NCI-H187 (cell line): ENCODE data around the gene SLC25A45.

Experiments used
- DNase-seq, 2 experiments: peaks; one replicate each; lab custom pipeline; 2025; lab: John Stamatoyannopoulos, UW

SLC25A45 gene

DNA sequence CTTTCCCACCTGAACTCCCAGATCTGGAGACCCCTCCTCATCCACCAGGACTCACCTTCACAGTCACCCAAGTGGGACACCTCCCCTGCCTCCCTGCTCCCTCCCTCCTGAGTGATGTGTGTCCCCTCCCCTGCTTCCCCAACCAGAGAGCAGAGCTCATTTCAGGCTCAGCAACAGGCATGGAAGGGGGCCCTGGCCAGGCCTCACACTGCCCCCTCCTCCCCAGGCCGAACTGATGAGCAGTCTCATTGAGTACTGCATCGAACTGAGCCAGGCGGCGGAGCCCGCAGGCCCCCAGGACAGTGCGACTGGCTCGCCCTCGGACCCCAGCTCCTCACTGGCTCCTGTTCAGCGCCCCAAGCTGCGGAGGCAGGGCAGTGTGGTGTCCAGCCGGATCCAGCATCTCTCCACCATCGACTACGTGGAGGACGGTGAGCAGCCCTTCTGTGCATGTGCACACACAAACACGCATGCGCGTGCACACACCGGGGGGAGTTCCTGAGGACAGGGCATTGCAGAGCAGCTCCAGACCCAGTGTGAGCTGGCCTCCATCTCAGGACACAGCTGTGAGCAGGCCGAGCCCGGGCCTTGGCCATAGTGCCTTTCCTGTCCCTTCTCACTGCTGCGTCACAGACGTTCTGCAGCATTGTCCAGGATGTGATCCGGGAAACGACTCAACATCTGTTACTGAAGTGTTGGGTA is 22.3 kb upstream of the SLC25A45 start:
- no peak for DNase-seq

DNA sequence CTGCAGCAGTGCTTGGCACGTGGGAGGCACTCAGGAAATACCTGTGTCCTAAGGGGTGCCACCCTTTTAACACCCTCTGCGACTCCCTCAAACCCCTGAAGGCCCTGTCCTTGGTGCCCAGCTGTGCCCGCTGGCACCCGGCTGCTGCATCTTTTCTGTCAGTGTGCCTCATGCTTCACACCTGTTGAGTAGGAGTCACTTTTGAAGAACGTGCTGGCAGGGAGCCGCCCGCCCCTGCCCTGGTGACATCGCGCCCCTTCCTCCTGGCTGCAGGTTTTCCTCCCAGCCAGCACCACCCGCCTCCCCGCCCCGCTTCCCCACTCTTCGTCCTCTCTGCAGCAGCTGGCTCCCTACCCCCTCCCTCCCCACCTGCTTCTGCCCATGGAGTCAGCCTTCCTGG is 21.8 kb upstream of the SLC25A45 start:
- DNase-seq, result no peak

DNA sequence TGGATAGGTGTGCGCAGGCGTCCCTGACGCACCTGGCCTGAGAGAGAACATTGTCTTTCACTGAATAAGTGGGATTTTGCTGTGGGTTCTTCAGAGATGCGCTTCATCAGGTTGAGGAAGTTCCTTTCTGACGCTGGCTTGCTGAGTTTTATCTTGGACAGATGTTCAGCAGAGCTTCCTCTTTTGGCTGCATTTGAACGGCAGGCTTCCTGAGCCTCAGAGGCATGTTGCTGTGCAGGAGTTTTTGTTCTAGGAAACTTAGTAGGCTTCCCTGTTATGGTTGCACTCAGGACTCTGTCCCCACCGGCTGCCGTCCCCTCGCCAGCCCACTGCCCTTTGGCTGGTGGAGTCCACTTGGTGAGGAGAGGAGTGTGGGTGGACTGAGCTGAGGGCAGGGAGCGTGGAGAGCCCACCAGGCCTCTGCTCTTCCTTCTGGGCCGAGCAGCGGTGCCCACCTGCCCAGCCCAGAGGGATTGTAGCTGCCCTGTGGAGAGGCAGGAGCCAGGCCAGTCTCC is 21.2 kb upstream of the SLC25A45 start:
- DNase-seq, result no peak

DNA sequence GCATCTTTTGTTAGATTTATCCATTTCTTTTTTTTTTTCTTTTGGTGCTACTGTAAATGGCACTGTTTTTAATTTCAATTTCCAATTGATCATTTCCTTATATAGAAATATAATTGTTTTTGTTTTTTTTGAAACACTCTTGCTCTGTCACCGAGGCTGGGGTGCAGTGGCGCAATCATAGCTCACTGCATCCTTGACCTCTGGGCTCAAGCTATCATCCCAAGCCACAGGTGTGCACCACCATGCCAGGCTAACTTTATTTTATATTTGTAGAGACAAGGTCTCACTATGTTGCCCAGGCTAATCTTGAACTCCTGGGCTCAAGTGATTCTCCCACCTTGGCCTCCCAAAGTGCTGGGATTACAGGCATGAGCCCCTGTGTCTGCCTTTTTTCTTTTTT is 20.3 kb upstream of the SLC25A45 start:
- no peak for DNase-seq

DNA sequence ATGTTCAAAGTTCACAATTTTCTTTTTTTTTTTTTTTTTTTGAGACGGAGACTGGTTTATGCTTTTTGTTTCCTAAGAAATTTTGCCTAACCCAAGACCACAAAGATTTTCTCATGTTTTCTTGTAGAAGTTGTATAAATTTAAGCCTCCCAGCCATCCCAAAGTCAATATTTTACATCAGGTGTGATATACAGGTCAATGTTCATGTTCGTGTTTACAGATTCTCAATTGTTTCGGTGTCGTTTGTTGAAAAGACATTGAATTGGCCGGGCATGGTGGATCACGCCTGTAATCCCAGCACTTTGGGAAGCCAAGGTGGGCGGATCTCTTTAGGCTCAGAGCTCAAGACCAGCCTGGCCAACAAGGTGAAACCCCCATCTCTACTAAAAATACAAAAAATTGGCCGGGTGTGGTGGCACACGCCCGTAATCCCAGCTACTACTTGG is 19.4 kb upstream of the SLC25A45 start:
- DNase-seq, result no peak

DNA sequence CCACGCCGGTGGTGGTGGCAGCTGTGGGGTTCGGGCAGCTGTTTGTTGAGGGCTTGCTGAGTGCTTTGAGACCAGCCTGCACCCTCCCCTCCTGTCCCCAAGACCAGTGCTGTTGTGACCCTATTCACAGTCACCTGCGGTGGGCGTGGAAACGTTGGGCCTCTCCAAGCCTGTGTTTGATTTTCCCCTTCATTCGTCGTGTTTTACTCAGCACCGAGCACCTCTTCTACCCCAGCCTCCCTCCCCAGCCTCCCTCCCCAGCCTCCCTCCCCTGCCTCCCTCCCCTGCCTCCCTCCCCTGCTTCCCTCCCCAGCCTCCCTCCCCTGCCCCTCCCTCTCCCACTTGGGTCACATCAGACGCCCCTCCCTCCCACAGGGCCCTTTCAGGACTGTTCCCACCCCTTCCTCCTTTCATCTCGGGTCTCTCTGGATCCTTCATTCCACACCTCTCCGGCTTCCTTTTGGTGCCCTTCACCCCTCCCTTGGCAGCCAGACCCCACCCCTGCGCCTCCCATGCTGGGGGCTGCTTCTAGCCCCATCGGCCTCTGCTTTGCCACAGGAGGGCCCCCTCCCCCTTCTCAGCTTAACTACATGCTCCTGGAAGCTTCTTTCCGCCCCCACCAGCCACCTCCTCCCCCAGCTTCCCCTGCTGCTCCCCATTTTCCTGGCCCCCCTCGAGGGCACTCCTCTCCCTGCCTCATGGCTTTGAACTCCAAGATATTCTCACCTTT is 18.8 kb upstream of the SLC25A45 start:
- DNase-seq, result no peak

DNA sequence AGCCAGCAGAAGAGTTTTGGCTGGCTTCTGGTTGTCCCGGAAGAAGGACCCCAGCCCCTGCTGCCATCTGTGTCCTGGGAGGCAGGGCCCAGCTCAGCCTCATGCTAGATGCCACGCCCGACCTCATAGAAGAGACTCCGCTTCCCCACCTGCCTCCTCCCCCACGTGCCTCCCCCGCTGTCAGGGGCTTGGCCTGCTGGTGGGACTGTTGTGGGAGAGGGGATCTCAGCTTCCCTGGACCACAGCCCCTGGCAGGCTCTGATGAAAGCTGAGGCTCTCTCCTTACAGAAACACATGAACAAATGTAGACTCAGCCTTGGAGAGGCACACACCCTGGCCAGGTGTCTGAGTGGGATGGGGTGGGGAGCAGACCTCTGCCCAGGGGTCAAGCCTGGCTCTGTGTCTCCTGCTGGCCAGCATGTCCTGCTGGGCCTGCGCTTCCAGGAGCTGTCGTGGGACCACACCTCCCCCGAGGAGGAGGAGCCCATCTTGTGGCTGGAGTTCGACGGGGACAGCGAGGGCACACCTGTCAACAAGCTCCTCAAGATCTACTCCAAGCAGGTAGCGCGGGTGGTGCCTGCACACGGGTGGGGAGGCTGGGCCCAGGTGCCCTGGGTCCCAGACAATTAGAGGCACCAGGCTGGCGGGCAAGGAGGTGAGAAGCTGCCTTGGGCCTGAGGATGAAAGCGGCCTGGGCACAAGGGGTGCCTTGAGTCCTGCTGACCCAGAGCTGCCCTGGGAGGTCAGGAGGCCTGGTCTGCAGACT is 18.0 kb upstream of the SLC25A45 start:
- DNase-seq, result no peak

DNA sequence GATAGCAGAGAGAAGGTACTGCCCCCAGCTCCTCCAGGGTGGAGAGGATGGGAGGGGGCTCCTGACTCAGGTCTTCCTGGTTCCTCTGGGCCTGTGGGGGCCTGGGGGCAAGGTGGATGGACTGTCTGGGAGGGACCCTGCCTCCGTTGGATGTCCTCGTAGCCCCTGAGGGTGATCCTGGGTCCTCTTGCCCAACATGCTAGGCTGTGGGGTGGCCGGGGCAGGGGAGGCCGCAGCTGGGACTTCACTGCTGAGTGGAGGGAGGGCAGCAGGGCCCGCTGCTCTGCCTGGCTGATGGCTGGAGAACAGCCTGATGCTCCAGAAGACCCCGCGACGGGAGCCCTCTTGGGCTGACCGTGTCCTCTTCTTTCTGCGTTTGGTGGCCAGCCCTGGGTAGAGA is 17.4 kb upstream of the SLC25A45 start:
- no peak for DNase-seq

DNA sequence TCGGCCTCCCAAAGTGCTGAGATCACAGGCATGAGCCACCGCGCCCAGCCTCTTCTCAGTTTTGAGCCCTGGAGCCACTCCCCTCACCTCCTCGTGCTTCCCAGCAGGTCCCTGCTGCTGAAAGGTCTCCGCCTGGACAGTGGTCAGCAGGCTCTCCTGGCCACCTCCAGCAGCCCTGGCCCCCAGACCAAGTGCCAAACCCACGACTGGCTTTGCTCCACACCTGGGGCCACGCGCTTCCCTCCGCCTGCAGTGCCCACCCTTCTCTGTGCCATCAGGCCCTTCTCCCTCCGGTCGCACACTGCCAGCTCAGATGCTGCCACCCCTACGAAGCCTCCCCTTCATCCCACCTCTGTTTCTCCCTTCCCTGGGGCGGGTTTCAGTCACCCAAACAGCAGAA is 16.8 kb upstream of the SLC25A45 start:
- DNase-seq, result no peak

DNA sequence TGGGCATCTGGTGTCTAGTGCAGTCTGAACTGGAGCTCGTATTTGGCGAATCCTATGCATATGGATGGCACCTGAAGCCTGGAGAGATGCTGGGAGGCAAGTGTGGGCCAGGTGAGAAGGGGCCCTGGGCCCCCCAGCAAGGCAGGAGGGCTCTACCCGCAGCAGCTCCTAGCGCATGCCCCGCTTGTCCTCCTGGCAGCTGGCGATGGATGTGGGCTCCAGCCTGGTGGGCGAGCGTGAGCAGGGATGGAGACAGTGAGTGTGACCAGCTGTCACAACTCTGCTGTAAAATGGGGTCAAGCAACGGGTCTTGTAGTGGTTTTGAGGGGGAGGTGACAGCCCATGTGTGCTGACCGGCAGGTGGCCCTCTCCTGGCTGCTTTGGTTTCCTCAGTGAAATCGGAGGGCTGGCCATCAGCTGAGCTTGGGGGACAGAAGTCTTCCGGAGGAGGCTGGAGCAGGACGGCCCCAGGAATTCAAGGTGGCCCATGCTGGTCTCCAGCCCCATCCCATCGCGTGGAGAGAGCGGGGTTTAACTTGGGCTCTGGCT is 16.0 kb upstream of the SLC25A45 start:
- no peak for DNase-seq

DNA sequence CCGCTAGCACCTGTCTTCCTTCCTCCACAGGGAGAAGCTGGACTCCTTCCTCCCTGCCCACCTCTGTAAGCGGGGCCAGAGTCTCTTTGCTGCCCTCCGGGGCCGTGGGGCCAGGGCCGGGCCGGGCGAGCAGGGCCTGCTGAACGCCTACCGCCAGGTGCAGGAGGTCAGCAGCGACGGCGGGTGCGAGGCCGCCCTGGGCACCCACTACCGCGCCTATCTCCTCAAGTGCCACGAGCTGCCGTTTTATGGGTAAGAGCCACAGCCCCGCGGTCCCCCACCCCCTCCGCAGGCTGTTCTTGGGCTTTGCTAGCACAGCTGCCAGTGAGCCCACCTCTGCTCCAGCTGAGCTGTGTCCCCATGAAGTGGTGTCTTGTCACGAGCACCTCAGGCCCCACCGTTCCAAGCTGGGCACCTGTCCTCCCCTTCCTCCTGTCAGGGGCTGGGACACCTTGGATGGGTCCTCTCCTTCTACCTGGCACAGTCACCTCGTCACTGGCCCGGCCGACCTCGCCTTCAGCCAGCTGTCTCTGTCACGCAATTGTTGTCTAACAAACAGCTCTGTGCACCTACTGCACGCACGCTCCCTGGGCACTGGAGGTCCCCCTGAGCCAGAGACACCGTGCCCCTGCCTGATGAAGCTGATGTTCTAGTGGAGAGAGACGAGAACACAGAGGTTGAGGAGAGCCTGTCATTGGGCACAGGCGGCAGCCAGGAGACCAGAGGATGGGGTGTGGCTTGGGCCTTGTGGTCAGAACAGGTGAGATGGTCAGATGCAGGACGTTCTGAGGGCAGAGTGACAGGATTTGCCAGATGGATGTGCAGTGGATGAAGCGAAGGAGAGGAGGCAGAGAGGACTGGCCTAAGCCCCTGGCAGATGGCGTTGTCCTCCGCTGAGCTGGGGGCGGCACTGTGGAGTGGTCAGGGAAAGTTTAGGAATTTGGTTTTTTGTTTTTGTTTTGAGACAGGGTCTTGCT is 14.6 kb upstream of the SLC25A45 start:
- no peak for DNase-seq

DNA sequence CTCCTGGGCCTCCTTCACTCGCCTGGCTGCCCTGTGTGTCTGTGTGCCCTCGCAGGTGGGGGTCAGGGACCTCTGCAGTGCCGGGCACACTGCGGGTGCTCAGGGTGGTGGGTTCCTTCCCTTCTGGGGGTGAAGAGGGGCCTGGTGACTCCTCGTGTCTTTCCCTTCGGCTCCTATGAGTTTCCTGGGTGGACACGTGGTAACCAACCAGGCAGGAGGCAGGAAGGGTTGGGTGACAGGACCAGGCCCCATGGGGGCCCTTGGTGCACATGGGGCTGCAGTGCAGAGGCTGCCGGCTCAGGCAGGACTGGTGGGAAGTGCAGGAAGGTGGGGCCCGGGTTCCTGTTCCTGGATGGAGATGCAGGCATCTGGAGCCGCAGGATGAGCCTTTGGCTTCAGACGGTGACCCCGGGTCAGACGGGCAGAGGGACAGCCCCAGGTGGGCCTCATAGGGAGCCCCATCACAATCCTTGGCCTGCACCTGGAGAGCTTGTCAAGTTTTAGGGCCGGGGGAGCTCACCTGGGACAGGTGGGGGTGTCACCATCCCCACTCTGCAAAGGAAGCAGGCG is 13.6 kb upstream of the SLC25A45 start:
- no peak for DNase-seq

DNA sequence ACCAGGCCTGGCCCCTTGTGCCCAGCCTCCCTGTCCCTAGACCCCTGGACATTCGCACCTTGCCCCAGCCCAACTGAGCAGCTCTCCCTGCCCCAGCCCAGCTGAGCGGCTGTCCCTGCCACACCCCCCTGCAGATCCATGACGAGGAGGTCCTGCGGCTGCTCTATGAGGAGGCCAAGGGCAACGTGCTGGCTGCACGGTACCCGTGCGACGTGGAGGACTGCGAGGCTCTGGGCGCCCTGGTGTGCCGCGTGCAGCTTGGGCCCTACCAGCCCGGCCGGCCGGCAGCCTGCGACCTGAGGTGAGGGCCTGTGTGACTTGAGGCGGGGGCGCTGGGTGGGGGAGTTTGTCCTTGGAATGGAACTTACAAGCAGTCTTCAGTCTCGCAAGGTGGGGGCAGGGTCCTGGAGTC is 11.7 kb upstream of the SLC25A45 start:
- no peak for DNase-seq

DNA sequence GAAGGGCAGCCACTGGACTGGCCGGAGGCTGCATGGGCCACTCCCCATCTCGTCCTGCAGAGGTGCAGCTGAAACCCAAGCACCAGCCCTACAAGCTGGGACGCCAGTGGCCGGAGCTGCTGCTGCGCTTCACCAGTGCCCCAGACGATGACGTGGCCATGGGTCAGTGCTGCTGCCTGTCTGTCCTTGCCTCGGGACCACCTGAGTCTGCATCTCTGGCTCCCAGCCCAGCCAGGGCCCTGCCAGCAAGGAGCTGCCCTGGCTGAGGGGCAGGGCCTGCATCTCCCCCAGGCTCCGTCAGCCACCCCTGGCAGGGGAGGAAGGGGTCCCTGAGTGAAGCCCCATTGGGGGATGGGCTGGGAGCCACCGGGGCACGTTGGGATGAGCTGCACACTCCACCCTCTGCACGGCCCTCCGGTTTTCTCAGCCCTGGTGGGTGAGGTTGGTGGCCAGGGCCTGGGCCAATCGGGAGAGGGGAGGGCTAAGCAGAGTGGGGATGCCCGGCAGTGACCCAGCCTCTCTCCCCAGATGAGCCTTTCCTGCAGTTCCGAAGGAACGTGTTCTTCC is 11.2 kb upstream of the SLC25A45 start:
- DNase-seq, result no peak

DNA sequence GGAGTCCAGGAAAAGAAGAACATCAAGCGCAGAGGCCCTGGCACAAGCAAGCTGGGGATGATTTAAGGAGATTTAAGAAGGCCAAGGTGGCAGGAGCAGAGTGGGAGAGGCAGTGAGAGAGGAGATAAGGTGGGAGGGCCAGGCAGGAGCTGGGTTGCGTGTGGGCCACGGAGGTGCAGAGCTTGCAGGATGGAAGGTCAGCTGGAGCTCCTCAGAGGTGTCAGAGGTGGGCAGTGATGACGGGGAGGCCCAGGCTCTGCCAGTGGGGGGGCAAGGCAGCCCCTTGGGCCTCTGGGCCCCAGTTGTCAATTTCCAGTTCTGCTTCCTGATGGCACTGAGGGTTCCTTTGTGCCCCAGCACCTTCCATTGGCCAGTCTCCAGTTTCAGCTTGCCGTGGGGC is 10.5 kb upstream of the SLC25A45 start:
- no peak for DNase-seq

DNA sequence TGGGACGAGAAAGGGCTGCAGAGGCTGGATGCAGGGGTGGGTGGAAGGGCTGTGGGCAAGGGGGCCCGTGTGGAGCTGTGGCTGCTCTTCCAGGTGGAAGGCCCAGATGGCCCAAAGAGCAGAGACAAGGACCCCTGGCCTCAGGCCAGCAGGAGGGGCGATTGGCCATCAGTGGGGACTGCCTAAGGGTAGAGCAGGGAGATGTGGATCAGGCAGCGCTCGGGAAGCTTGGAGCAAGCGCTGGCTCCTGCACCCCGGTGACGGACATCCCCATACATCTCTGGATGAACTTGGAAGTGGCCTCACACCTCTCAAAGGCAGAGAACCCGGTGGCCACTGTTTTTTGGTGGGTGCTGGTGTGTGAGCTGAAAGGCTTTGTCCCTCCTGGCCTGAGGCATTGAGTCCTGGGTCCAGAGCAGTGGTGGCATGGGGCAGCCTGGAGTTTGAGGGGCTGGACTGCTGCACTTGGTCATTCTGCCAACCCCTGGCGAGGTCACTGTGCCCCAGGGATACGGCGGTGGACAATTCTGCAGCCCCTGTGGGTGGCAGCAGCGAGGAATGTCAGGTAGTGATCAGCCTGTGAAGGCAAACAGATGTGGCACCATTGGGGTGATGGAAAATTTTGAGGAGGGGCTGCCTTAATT is 9.9 kb upstream of the SLC25A45 start:
- DNase-seq, result no peak

DNA sequence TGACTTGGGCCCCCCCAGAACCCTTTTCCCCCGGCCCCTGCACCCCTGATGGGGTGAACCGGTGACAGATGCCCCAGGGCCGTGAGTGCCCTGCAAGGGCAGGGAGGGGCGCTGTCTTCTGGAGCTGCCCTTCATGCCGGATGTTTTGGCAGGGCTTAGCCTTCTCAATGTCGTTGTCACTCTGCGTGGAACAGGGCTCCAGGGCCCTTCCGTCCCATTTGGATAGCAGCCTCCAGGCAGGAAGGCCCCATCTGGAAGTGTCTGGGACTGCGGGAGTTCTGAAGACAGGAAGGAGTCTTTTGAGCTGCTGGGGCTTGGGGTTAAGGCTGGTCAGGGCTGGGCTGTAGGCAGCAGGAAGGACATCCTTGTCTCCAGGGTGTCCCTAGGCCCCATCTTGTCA is 8.6 kb upstream of the SLC25A45 start:
- no peak for DNase-seq

DNA sequence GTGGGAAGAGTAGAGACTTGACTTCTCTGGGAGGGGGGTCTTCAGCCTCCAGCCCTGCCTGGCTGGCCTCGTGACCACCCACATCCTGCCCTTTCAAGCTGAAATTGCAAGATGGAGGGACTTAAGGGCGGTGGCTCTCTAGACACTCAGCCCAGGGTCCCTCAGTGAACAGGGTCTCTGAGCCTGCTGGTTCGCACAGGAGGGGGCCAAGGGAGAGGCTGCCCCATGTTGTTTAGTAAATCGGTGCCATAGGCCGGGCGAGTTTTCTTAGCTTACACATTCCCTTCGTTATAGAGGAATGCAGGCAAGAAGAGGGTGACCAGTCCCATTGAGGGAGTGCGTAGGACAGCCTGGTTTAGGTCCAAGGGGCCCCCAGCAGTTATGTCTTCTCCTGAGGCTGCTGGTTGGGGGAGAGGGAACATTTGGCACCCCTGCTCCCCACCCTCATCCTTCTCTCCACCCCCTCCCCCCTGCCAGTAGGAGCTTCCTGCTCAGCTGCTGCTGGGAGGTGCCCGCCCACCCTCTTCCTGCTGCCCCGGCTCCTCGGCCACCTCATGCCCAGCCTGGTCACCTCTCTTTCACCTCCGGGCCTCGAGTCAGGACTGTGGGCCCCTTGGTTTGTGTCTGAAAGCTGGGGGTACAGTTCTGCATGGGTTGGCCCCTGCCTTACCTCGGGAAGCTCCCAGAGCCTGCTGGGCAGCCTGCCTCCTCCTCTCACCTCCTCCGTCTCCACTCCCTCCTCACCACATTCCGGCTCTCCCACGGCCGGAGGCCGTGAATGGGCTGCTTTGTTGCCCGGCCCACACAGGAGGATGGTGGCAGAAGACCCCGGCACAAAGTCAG is 7.9 kb upstream of the SLC25A45 start:
- DNase-seq, result no peak
